Measurements from ENCODE around the gene ZNF627. TPM values are rescaled to one million over a fixed set of nuclear protein-coding genes. Genes with fewer than 3 reads are reported as not detected.
"Not testable (repeated sequence)": the region's sequence is repeated elsewhere in the genome, so short reads cannot be mapped to it uniquely, and the experiment has no call there.

Gene ZNF627
- total and polyA plus RNA-seq, 2 donors (not counting 1 experiment from before 2014, with no cell fraction given), result 10.8 to 26.3 TPM

GRCh38 chr19:11624069-11624463 is 26.8 kb downstream of the ZNF627 start:
- peak overlapping the region; percentile 88 for H3K4me2 ChIP-seq (ENCODE audit: extremely low read depth, insufficient read depth, low read length)
- peaks cover 12% of the 10 kb centered on the region for H3K36me3 ChIP-seq (ENCODE audit: control insufficient read depth, insufficient read depth, low read length)
- no peaks in the 10 kb centered on the region for H3K4me1 ChIP-seq (ENCODE audit: control insufficient read depth, extremely low read depth, insufficient read depth, low read length)
- no peak overlapping the region for H3K9ac ChIP-seq (ENCODE audit: insufficient read depth, low read length)
- TF ChIP-seq CTCF (conservative IDR thresholded peaks at IDR 0.05 in 1 of 2, IDR thresholded peaks at IDR 0.05 in 1 of 2; ENCODE audit: low read depth in 1 of 2, low read length in 2 of 2) (no peak), EZH2 (IDR thresholded peaks at IDR 0.05; ENCODE audit: low read length, missing control alignments) (no peak)
- H4K20me1 ChIP-seq (ENCODE audit: control insufficient read depth, extremely low read depth, insufficient read depth, low read length), result no peaks in the 10 kb centered on the region
- no peak overlapping the region for H2AFZ ChIP-seq (ENCODE audit: low read length)
- no peak overlapping the region for H3K27ac ChIP-seq (ENCODE audit: insufficient read depth, low read length)
- no peaks in the 10 kb centered on the region for H3K79me2 ChIP-seq (ENCODE audit: control insufficient read depth, insufficient read depth, low read length)
- H3K27me3 ChIP-seq (ENCODE audit: control insufficient read depth, insufficient read depth, low read length), result no peaks in the 10 kb centered on the region
- H3K4me3 ChIP-seq (replicated peaks in 1 of 4; ENCODE audit: control extremely low read depth in 1 of 4, insufficient read depth in 1 of 4, low read depth in 3 of 4, low read length in 4 of 4), result no peak overlapping the region
- DNase-seq (ENCODE audit: low read depth in 2 of 2), result peak; percentile 40 to 84
- H3K9me3 ChIP-seq (ENCODE audit: control insufficient read depth, insufficient read depth, low read depth, low read length), result no peaks in the 10 kb centered on the region

- Histone ChIP-seq H3K9me3 (ENCODE audit: control insufficient read depth, insufficient read depth, low read depth, low read length) (no peaks in the 10 kb centered on the region), H3K4me1 (ENCODE audit: control insufficient read depth, extremely low read depth, insufficient read depth, low read length) (no peaks in the 10 kb centered on the region), H3K27ac (ENCODE audit: insufficient read depth, low read length) (no peak overlapping the region), H2AFZ (ENCODE audit: low read length) (no peak overlapping the region), H3K36me3 (ENCODE audit: control insufficient read depth, insufficient read depth, low read length) (no peaks in the 10 kb centered on the region), H3K27me3 (ENCODE audit: control insufficient read depth, insufficient read depth, low read length) (no peaks in the 10 kb centered on the region), H3K4me3 (replicated peaks in 1 of 4; ENCODE audit: control extremely low read depth in 1 of 4, insufficient read depth in 1 of 4, low read depth in 3 of 4, low read length in 4 of 4) (no peak overlapping the region), H4K20me1 (ENCODE audit: control insufficient read depth, extremely low read depth, insufficient read depth, low read length) (no peaks in the 10 kb centered on the region), H3K4me2 (ENCODE audit: extremely low read depth, insufficient read depth, low read length) (no peak overlapping the region), H3K79me2 (ENCODE audit: control insufficient read depth, insufficient read depth, low read length) (no peaks in the 10 kb centered on the region), H3K9ac (ENCODE audit: insufficient read depth, low read length) (no peak overlapping the region)
- TF ChIP-seq CTCF (conservative IDR thresholded peaks at IDR 0.05 in 1 of 2, IDR thresholded peaks at IDR 0.05 in 1 of 2; ENCODE audit: low read depth in 1 of 2, low read length in 2 of 2) (no peak), EZH2 (IDR thresholded peaks at IDR 0.05; ENCODE audit: low read length, missing control alignments) (no peak)
- DNase-seq (ENCODE audit: low read depth in 2 of 2), result no peak
Measured at GRCh38 chr19:11626252-11626651, 29.0 kb downstream of the ZNF627 start.

- H2AFZ ChIP-seq (ENCODE audit: low read length), result no peak overlapping the region
- no peak overlapping the region for H3K27ac ChIP-seq (ENCODE audit: insufficient read depth, low read length)
- no peaks in the 10 kb centered on the region for H4K20me1 ChIP-seq (ENCODE audit: control insufficient read depth, extremely low read depth, insufficient read depth, low read length)
- H3K27me3 ChIP-seq (ENCODE audit: control insufficient read depth, insufficient read depth, low read length), result no peaks in the 10 kb centered on the region
- H3K79me2 ChIP-seq (ENCODE audit: control insufficient read depth, insufficient read depth, low read length), result no peaks in the 10 kb centered on the region
- H3K4me1 ChIP-seq (ENCODE audit: control insufficient read depth, extremely low read depth, insufficient read depth, low read length), result no peaks in the 10 kb centered on the region
- no peak overlapping the region for H3K9ac ChIP-seq (ENCODE audit: insufficient read depth, low read length)
- no peak overlapping the region for H3K4me2 ChIP-seq (ENCODE audit: extremely low read depth, insufficient read depth, low read length)
- no peak for DNase-seq (ENCODE audit: low read depth in 2 of 2)
- H3K9me3 ChIP-seq (ENCODE audit: control insufficient read depth, insufficient read depth, low read depth, low read length), result no peaks in the 10 kb centered on the region
- TF ChIP-seq CTCF (conservative IDR thresholded peaks at IDR 0.05 in 1 of 2, IDR thresholded peaks at IDR 0.05 in 1 of 2; ENCODE audit: low read depth in 1 of 2, low read length in 2 of 2) (no peak), EZH2 (IDR thresholded peaks at IDR 0.05; ENCODE audit: low read length, missing control alignments) (no peak)
- H3K36me3 ChIP-seq (ENCODE audit: control insufficient read depth, insufficient read depth, low read length), result no peaks in the 10 kb centered on the region
- H3K4me3 ChIP-seq (replicated peaks in 1 of 4; ENCODE audit: control extremely low read depth in 1 of 4, insufficient read depth in 1 of 4, low read depth in 3 of 4, low read length in 4 of 4), result no peak overlapping the region
Measured at GRCh38 chr19:11633223-11633622, 35.9 kb downstream of the ZNF627 start.

- H3K27ac ChIP-seq (ENCODE audit: insufficient read depth, low read length); H2AFZ ChIP-seq (ENCODE audit: low read length); H3K4me1 ChIP-seq (ENCODE audit: control insufficient read depth, extremely low read depth, insufficient read depth, low read length); H3K4me2 ChIP-seq (ENCODE audit: extremely low read depth, insufficient read depth, low read length); H3K79me2 ChIP-seq (ENCODE audit: control insufficient read depth, insufficient read depth, low read length); H3K36me3 ChIP-seq (ENCODE audit: control insufficient read depth, insufficient read depth, low read length); H3K4me3 ChIP-seq (replicated peaks in 1 of 4; ENCODE audit: control extremely low read depth in 1 of 4, insufficient read depth in 1 of 4, low read depth in 3 of 4, low read length in 4 of 4); H4K20me1 ChIP-seq (ENCODE audit: control insufficient read depth, extremely low read depth, insufficient read depth, low read length); DNase-seq (ENCODE audit: low read depth in 2 of 2); H3K27me3 ChIP-seq (ENCODE audit: control insufficient read depth, insufficient read depth, low read length); H3K9me3 ChIP-seq (ENCODE audit: control insufficient read depth, insufficient read depth, low read depth, low read length); H3K9ac ChIP-seq (ENCODE audit: insufficient read depth, low read length): not testable (repeated sequence)
Measured at GRCh38 chr19:11634018-11634662, 36.9 kb downstream of the ZNF627 start.
